Mesodermal cell (in vitro differentiated cells): Measurements from ENCODE around the gene CUTC.

Experiments used
- H3K27ac ChIP-seq: 2 replicates; pipeline ENCODE4 v1.7.0; 2013; ENCODE audit warnings: mild to moderate bottlenecking, low read depth, low read length, moderate library complexity; ENCODE audit not compliant: severe bottlenecking
- H3K36me3 ChIP-seq: 2 replicates; pipeline ENCODE4 v1.7.1; 2013; ENCODE audit warnings: mild to moderate bottlenecking, low read length, moderate library complexity; ENCODE audit not compliant: control insufficient read depth, insufficient read depth
- H3K4me1 ChIP-seq: one replicate; pipeline ENCODE4 v1.7.1; 2013; ENCODE audit warnings: mild to moderate bottlenecking, low read length; ENCODE audit not compliant: insufficient read depth, control insufficient read depth, poor library complexity, severe bottlenecking
- H3K4me3 ChIP-seq: 2 replicates; pipeline ENCODE4 v1.7.0; 2013; ENCODE audit warnings: low read length, control low read depth, mild to moderate bottlenecking; ENCODE audit not compliant: insufficient read depth, poor library complexity, severe bottlenecking; ENCODE audit errors: extremely low read depth
- H3K9me3 ChIP-seq: 2 replicates; pipeline ENCODE4 v1.7.1; 2013; ENCODE audit warnings: mild to moderate bottlenecking, low read length, moderate library complexity; ENCODE audit not compliant: control insufficient read depth
- WGBS, 2 experiments: methylation state at CpG; one replicate each; pipeline ENCODE4 v1.1.5; 2013; ENCODE audit warnings: missing lambda C conversion rate in 2 of 2; ENCODE audit not compliant: insufficient coverage in 2 of 2; 5-methylcytosine and 5-hydroxymethylcytosine counted together

The CUTC gene

GRCh38 chr10:99767901-99768300, 35.9 kb downstream of the CUTC start:
- Histone ChIP-seq H3K9me3 (no peaks in the 10 kb centered on the region), H3K4me1 (no peaks in the 10 kb centered on the region), H3K4me3 (no peak overlapping the region), H3K36me3 (no peaks in the 10 kb centered on the region), H3K27ac (no peak overlapping the region)
- WGBS, 2 experiments, result 83% methylated on average over 1 of the region's 5 CpGs

- Histone ChIP-seq H3K27ac (no peak overlapping the region), H3K4me3 (no peak overlapping the region), H3K36me3 (no peaks in the 10 kb centered on the region), H3K9me3 (no peaks in the 10 kb centered on the region), H3K4me1 (no peaks in the 10 kb centered on the region)
- WGBS, 2 experiments, result 82 to 86% methylated on average over 2 of the region's 2 CpGs
Measured at GRCh38 chr10:99768556-99768955, 36.5 kb downstream of the CUTC start.

- Histone ChIP-seq H3K36me3 (no peaks in the 10 kb centered on the region), H3K4me3 (no peak overlapping the region), H3K9me3 (no peaks in the 10 kb centered on the region), H3K27ac (no peak overlapping the region), H3K4me1 (no peaks in the 10 kb centered on the region)
- 86 to 100% methylated on average over 1 to 2 of the region's 5 CpGs for WGBS, 2 experiments
Measured at GRCh38 chr10:99769706-99770105, 37.7 kb downstream of the CUTC start.

GRCh38 chr10:99770408-99771045, 38.5 kb downstream of the CUTC start:
- H3K4me1 ChIP-seq, result no peaks in the 10 kb centered on the region
- H3K36me3 ChIP-seq, result no peaks in the 10 kb centered on the region
- WGBS, 2 experiments, result 93 to 100% methylated on average over 1 to 2 of the region's 4 CpGs
- no peak overlapping the region for H3K27ac ChIP-seq
- no peaks in the 10 kb centered on the region for H3K9me3 ChIP-seq
- no peak overlapping the region for H3K4me3 ChIP-seq

- peaks cover 25% of the 10 kb centered on the region for H3K4me1 ChIP-seq
- H3K9me3 ChIP-seq, result no peaks in the 10 kb centered on the region
- H3K36me3 ChIP-seq, result no peaks in the 10 kb centered on the region
- no peak overlapping the region for H3K4me3 ChIP-seq
- no peak overlapping the region for H3K27ac ChIP-seq
Measured at GRCh38 chr10:99775850-99776249, 43.8 kb downstream of the CUTC start.

GRCh38 chr10:99777918-99778714, 46.1 kb downstream of the CUTC start:
- WGBS, 2 experiments, result no CpG with 5 or more reads among the region's 1 CpG

GRCh38 chr10:99779335-99779734, 47.3 kb downstream of the CUTC start:
- 71% methylated on average over 1 of the region's 4 CpGs; no CpG with 5 or more reads in 1 of the 2 experiments for WGBS, 2 experiments
- Histone ChIP-seq H3K36me3 (no peaks in the 10 kb centered on the region), H3K9me3 (no peaks in the 10 kb centered on the region), H3K4me1 (peaks cover 25% of the 10 kb centered on the region), H3K4me3 (no peak overlapping the region), H3K27ac (peak overlapping the region; percentile 99)

More at GRCh38 chr10:99777918-99778714, 46.1 kb downstream of the CUTC start:
- Histone ChIP-seq H3K4me3 (no peak overlapping the region), H3K36me3 (no peaks in the 10 kb centered on the region), H3K27ac (peak overlapping the region; percentile 99), H3K4me1 (peaks cover 25% of the 10 kb centered on the region), H3K9me3 (no peaks in the 10 kb centered on the region)

- H3K27ac ChIP-seq, result no peak overlapping the region
- no peaks in the 10 kb centered on the region for H3K9me3 ChIP-seq
- no peak overlapping the region for H3K4me3 ChIP-seq
- 88 to 96% methylated on average over 4 to 5 of the region's 5 CpGs for WGBS, 2 experiments
- H3K36me3 ChIP-seq, result no peaks in the 10 kb centered on the region
- peaks cover 17% of the 10 kb centered on the region for H3K4me1 ChIP-seq
Measured at GRCh38 chr10:99781734-99782429, 49.8 kb downstream of the CUTC start.

- 82 to 91% methylated on average over 1 to 3 of the region's 7 CpGs for WGBS, 2 experiments
- Histone ChIP-seq H3K9me3 (no peaks in the 10 kb centered on the region), H3K4me3 (no peak within 1 kb of the TSS), H3K36me3 (no peaks in the 10 kb centered on the region), H3K27ac (no peak within 1 kb of the TSS), H3K4me1 (peaks cover 17% of the 10 kb centered on the region)
Measured at GRCh38 chr10:99782447-99783286, 50.6 kb downstream of the CUTC start, which contains the start of gene ABCC2. ABCC2 (plus strand) TSS chr10:99782640; CDS start chr10:99782845, 205 bp downstream.

- H3K4me3 ChIP-seq, result no peak overlapping the region
- WGBS, 2 experiments, result 83 to 100% methylated on average over 2 to 4 of the region's 7 CpGs
- H3K4me1 ChIP-seq, result peaks cover 8% of the 10 kb centered on the region
- H3K27ac ChIP-seq, result no peak overlapping the region
- no peaks in the 10 kb centered on the region for H3K9me3 ChIP-seq
- no peaks in the 10 kb centered on the region for H3K36me3 ChIP-seq
Measured at GRCh38 chr10:99784016-99784726, 52.1 kb downstream of the CUTC start.
